ENCODE data around the gene RNF215. TPM values are rescaled to one million over a fixed set of nuclear protein-coding genes. Genes with fewer than 3 reads are reported as not detected.

The RNF215 gene
- total RNA-seq, 1 donor from 2014 or later: 24.5 TPM

DNA sequence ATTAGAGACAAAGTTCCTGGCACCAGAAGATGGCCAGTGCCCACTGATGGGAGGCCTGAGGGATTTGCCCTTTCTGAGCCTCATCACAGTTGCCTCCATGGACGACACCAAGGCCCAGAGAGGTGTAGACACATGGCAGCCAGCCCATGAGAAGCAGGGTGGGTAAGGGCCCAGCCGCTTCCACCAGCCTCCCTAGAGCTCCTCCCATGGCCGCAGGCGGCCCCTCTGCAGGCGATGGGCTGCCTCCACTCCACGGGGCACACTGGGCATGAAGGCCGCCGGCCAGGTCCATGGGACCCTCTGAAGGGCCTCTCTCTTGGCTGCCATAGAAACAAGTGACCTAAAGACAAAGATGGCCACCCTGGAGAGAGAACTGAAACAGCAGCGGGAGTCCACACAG is 15.9 kb downstream of the RNF215 start:
- no peak overlapping the region for H3K9ac ChIP-seq (ENCODE audit: low read length)
- H3K9me3 ChIP-seq (ENCODE audit: insufficient read depth, low read depth, low read length): no peaks in the 10 kb centered on the region
- H2AFZ ChIP-seq (ENCODE audit: low read depth, low read length): no peak overlapping the region
- no peaks in the 10 kb centered on the region for H3K36me3 ChIP-seq (ENCODE audit: insufficient read depth, low read length)
- H3K79me2 ChIP-seq (ENCODE audit: insufficient read depth, low read length): no peaks in the 10 kb centered on the region
- H3K4me3 Mint-ChIP-seq (ENCODE audit: unreplicated experiment): no peak overlapping the region
- no peak overlapping the region for H3K27ac Mint-ChIP-seq (ENCODE audit: unreplicated experiment)
- H3K36me3 Mint-ChIP-seq (ENCODE audit: low read depth, unreplicated experiment): peaks cover 15% of the 10 kb centered on the region
- no peaks in the 10 kb centered on the region for H3K9me3 Mint-ChIP-seq (ENCODE audit: unreplicated experiment)
- FAIRE-seq (no peak), DNase-seq (ENCODE audit: low read depth) (no peak)
- H3K4me1 ChIP-seq (ENCODE audit: insufficient read depth, low read length): no peaks in the 10 kb centered on the region
- no peak for TF ChIP-seq EZH2 (IDR thresholded peaks at IDR 0.05; ENCODE audit: insufficient read depth, low read length)
- TF ChIP-seq, protein P1, sequence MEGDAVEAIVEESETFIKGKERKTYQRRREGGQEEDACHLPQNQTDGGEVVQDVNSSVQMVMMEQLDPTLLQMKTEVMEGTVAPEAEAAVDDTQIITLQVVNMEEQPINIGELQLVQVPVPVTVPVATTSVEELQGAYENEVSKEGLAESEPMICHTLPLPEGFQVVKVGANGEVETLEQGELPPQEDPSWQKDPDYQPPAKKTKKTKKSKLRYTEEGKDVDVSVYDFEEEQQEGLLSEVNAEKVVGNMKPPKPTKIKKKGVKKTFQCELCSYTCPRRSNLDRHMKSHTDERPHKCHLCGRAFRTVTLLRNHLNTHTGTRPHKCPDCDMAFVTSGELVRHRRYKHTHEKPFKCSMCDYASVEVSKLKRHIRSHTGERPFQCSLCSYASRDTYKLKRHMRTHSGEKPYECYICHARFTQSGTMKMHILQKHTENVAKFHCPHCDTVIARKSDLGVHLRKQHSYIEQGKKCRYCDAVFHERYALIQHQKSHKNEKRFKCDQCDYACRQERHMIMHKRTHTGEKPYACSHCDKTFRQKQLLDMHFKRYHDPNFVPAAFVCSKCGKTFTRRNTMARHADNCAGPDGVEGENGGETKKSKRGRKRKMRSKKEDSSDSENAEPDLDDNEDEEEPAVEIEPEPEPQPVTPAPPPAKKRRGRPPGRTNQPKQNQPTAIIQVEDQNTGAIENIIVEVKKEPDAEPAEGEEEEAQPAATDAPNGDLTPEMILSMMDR (IDR thresholded peaks at IDR 0.05; ENCODE audit: insufficient read depth, low read depth, low read length): no peak
- no peak overlapping the region for H3K27ac ChIP-seq (ENCODE audit: low read depth, low read length)
- no peaks in the 10 kb centered on the region for H3K4me1 Mint-ChIP-seq (ENCODE audit: low read depth, unreplicated experiment)
- H3K27me3 Mint-ChIP-seq (ENCODE audit: low read depth, unreplicated experiment): no peaks in the 10 kb centered on the region
- H3K4me2 ChIP-seq (ENCODE audit: low read length): no peak overlapping the region
- H4K20me1 ChIP-seq (ENCODE audit: insufficient read depth, low read length): peaks cover 13% of the 10 kb centered on the region
- H3K4me3 ChIP-seq (ENCODE audit: insufficient read depth, low read depth, low read length): no peak overlapping the region
- H3K27me3 ChIP-seq (ENCODE audit: insufficient read depth, low read length): no peaks in the 10 kb centered on the region

DNA sequence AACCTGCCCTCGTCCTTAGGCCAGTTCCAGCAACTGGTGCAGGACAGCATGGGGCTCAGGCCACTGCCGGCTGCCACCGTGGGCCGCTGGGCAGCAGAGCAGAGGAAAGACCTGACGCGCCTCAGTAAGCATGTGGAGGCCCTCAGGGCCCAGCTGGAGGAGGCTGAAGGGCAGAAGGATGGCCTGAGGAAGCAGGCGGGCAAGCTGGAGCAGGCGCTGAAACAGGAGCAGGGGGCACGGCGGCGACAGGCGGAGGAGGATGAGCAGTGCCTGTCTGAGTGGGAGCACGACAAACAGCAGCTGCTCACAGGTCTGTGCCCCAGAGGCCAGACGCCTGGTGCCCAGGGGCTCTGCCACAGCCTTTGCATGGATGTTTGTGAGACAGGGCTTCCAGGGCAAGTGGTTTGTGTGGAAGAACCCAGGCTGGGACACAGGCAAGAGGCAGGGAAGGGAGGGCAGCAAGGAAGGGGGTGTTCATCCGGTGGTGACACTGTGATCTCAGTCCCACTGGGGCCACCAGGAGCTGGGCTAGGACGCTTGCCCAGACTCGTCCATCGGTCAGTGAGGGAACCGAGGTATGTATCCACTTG is 16.5 kb downstream of the RNF215 start:
- Mint-ChIP-seq H3K4me1 (ENCODE audit: low read depth, unreplicated experiment) (no peaks in the 10 kb centered on the region), H3K36me3 (ENCODE audit: low read depth, unreplicated experiment) (peaks cover 16% of the 10 kb centered on the region), H3K27me3 (ENCODE audit: low read depth, unreplicated experiment) (no peaks in the 10 kb centered on the region), H3K27ac (ENCODE audit: unreplicated experiment) (no peak overlapping the region), H3K9me3 (ENCODE audit: unreplicated experiment) (no peaks in the 10 kb centered on the region), H3K4me3 (ENCODE audit: unreplicated experiment) (no peak overlapping the region)
- Histone ChIP-seq H3K79me2 (ENCODE audit: insufficient read depth, low read length) (no peaks in the 10 kb centered on the region), H3K27me3 (ENCODE audit: insufficient read depth, low read length) (no peaks in the 10 kb centered on the region), H3K4me3 (ENCODE audit: insufficient read depth, low read depth, low read length) (no peak overlapping the region), H3K9me3 (ENCODE audit: insufficient read depth, low read depth, low read length) (no peaks in the 10 kb centered on the region), H3K27ac (ENCODE audit: low read depth, low read length) (no peak overlapping the region), H3K4me1 (ENCODE audit: insufficient read depth, low read length) (no peaks in the 10 kb centered on the region), H3K9ac (ENCODE audit: low read length) (no peak overlapping the region), H3K4me2 (ENCODE audit: low read length) (no peak overlapping the region), H2AFZ (ENCODE audit: low read depth, low read length) (no peak overlapping the region), H3K36me3 (ENCODE audit: insufficient read depth, low read length) (no peaks in the 10 kb centered on the region), H4K20me1 (ENCODE audit: insufficient read depth, low read length) (peaks cover 12% of the 10 kb centered on the region)
- TF ChIP-seq, protein P1 (IDR thresholded peaks at IDR 0.05; ENCODE audit: insufficient read depth, low read depth, low read length): no peak
- TF ChIP-seq EZH2 (IDR thresholded peaks at IDR 0.05; ENCODE audit: insufficient read depth, low read length): no peak
- no peak for DNase-seq (ENCODE audit: low read depth)
- no peak for FAIRE-seq

DNA sequence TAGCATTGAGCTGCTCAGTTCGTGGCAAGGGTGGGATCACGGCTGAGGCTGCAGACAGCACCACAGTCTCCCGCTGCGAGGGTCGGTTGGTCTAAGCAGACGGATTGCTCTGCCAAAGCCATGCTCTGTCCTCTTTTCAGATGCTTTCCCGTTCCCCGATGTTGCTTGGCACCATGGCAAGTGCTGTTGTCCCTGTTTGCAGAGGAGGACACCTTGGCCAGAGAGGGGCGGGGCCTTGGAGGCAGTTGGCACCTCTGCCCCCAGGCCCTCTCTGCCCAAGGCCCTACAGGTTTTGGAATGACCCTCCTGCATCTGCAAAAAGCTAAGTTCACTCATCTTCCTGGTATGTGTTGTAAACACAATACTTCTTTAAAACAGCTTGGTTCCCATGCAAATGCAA is 18.8 kb downstream of the RNF215 start:
- Histone ChIP-seq H3K4me3 (ENCODE audit: insufficient read depth, low read depth, low read length) (no peak overlapping the region), H3K4me2 (ENCODE audit: low read length) (no peak overlapping the region), H3K4me1 (ENCODE audit: insufficient read depth, low read length) (no peaks in the 10 kb centered on the region), H3K27ac (ENCODE audit: low read depth, low read length) (no peak overlapping the region), H3K9ac (ENCODE audit: low read length) (no peak overlapping the region), H3K36me3 (ENCODE audit: insufficient read depth, low read length) (no peaks in the 10 kb centered on the region), H2AFZ (ENCODE audit: low read depth, low read length) (no peak overlapping the region), H3K79me2 (ENCODE audit: insufficient read depth, low read length) (no peaks in the 10 kb centered on the region), H4K20me1 (ENCODE audit: insufficient read depth, low read length) (no peaks in the 10 kb centered on the region), H3K9me3 (ENCODE audit: insufficient read depth, low read depth, low read length) (no peaks in the 10 kb centered on the region), H3K27me3 (ENCODE audit: insufficient read depth, low read length) (no peaks in the 10 kb centered on the region)
- no peaks in the 10 kb centered on the region for H3K27me3 Mint-ChIP-seq (ENCODE audit: low read depth, unreplicated experiment)
- H3K36me3 Mint-ChIP-seq (ENCODE audit: low read depth, unreplicated experiment): peaks cover 9% of the 10 kb centered on the region
- no peak overlapping the region for H3K27ac Mint-ChIP-seq (ENCODE audit: unreplicated experiment)
- no peaks in the 10 kb centered on the region for H3K9me3 Mint-ChIP-seq (ENCODE audit: unreplicated experiment)
- no peak overlapping the region for H3K4me3 Mint-ChIP-seq (ENCODE audit: unreplicated experiment)
- FAIRE-seq (no peak), DNase-seq (ENCODE audit: low read depth) (no peak)
- no peak for TF ChIP-seq EZH2 (IDR thresholded peaks at IDR 0.05; ENCODE audit: insufficient read depth, low read length)
- TF ChIP-seq, protein P1 (IDR thresholded peaks at IDR 0.05; ENCODE audit: insufficient read depth, low read depth, low read length): no peak
- H3K4me1 Mint-ChIP-seq (ENCODE audit: low read depth, unreplicated experiment): no peaks in the 10 kb centered on the region
